ENCODE measurements around the gene RAMP2. TPM values are rescaled to one million over a fixed set of nuclear protein-coding genes. Genes with fewer than 3 reads are reported as not detected.

The RAMP2 gene
- total RNA-seq, 4 donors from 2014 or later, result 18.6 to 55.3 (median 25.7) TPM

DNA sequence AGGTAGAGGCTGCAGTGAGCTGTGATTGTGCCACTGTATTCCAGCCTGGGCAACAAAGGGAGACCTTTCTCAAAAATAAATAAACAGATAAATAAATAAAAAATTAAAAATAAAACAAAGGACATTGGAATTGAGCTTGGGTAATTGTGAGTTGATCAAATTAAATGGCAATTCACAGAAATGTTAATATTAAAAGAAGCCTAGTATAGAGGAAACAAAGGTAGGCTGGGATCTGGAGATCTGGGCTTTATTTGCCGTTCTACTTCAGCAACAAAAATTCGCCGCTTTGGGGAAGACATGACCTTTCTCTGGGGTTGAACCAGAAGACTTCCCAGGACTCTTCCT, 11.9 kb downstream of the RAMP2 start:
- Histone ChIP-seq H3K4me3 (replicated peaks in 1 of 3) (peak overlapping the region in 2 of 3 donors; percentile 75 to 96), H3K27ac (peak overlapping the region in 2 of 3 donors; percentile 60 to 66), H3K36me3 (peaks cover 13 to 18% of the 10 kb centered on the region in 2 donors), H3K9me3 (no peaks in the 10 kb centered on the region), H3K27me3 (no peaks in the 10 kb centered on the region), H3K4me1 (peaks cover 9 to 10% of the 10 kb centered on the region in 2 donors)
- TF ChIP-seq, protein P1, sequence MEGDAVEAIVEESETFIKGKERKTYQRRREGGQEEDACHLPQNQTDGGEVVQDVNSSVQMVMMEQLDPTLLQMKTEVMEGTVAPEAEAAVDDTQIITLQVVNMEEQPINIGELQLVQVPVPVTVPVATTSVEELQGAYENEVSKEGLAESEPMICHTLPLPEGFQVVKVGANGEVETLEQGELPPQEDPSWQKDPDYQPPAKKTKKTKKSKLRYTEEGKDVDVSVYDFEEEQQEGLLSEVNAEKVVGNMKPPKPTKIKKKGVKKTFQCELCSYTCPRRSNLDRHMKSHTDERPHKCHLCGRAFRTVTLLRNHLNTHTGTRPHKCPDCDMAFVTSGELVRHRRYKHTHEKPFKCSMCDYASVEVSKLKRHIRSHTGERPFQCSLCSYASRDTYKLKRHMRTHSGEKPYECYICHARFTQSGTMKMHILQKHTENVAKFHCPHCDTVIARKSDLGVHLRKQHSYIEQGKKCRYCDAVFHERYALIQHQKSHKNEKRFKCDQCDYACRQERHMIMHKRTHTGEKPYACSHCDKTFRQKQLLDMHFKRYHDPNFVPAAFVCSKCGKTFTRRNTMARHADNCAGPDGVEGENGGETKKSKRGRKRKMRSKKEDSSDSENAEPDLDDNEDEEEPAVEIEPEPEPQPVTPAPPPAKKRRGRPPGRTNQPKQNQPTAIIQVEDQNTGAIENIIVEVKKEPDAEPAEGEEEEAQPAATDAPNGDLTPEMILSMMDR (IDR thresholded peaks at IDR 0.05), result no peak
- no peak for TF ChIP-seq POLR2A (IDR thresholded peaks at IDR 0.05)
- 8 to 17% methylated on average over 3 of the region's 3 CpGs for WGBS, 2 donors
- no peak for DNase-seq
- intact Hi-C loops (cut with DNase I), result no loop called here

DNA sequence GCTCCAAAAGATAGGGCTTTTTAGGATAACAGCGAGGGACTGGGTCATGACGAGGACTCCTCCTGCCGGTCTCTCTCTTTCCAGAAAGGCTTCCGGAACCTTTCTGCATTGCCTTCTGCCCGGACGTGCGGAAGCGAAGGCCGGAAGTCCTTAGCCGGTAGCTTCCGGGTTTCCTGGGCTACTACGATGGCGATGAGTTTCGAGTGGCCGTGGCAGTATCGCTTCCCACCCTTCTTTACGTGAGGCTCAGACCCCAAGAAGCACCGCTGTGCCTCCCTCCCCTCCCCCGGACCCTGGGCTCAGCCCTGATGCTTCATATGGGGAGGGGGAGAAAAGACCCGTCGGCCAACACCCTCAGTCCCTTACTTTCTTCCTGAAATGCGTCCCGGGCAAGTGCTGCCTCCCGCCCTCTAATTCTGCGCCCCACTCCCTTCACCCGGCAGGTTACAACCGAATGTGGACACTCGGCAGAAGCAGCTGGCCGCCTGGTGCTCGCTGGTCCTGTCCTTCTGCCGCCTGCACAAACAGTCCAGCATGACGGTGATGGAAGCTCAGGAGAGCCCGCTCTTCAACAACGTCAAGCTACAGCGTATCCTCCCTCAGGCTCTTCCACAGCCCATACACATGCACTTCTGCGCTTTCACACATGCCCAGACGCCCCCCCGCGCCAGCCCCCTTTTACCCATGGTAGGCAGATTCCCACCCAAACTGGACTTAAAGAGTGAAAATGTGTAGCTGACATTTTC, 12.4 kb downstream of the RAMP2 start, which contains the start of gene VPS25:
VPS25 (plus strand) TSS at position 160 of the 746 bp plus-strand sequence; CDS start at position 187, 27 bp downstream.
- Histone ChIP-seq H3K27me3 (no peaks in the 10 kb centered on the region), H3K4me3 (replicated peaks in 1 of 3) (peak within 1 kb of the TSS; percentile 23 to 96 (median 75)), H3K4me1 (peaks cover 9 to 10% of the 10 kb centered on the region in 2 donors), H3K36me3 (peaks cover 19% of the 10 kb centered on the region in 2 donors), H3K27ac (peak within 1 kb of the TSS; percentile 38 to 66 (median 60)), H3K9me3 (no peaks in the 10 kb centered on the region)
- TF ChIP-seq, protein P1 (IDR thresholded peaks at IDR 0.05), result peak in 1 of 6 experiments; percentile 5
- peak in 1 of 2 donors; percentile 52 for TF ChIP-seq POLR2A (IDR thresholded peaks at IDR 0.05)
- peak; percentile 70 to 76 for DNase-seq
- intact Hi-C loops (cut with DNase I), result no loop called here
- WGBS, 2 donors, result 1 to 2% methylated on average over 20 to 24 of the region's 39 CpGs

GRCh38 chr17:42774066-42774745, 13.2 kb downstream of the RAMP2 start:
- intact Hi-C loops (cut with DNase I), result no loop called here
- peak overlapping the region in 2 of 3 donors; percentile 23 to 75 for H3K4me3 ChIP-seq (replicated peaks in 1 of 3)
- H3K4me1 ChIP-seq, result peaks cover 9 to 10% of the 10 kb centered on the region in 2 donors
- no peak for DNase-seq
- peaks cover 26% of the 10 kb centered on the region in 2 donors for H3K36me3 ChIP-seq
- peak overlapping the region in 1 of 3 donors; percentile 66 for H3K27ac ChIP-seq
- no peaks in the 10 kb centered on the region for H3K27me3 ChIP-seq
- TF ChIP-seq, protein P1 (IDR thresholded peaks at IDR 0.05), result no peak
- no peak for TF ChIP-seq POLR2A (IDR thresholded peaks at IDR 0.05)
- no peaks in the 10 kb centered on the region for H3K9me3 ChIP-seq
- WGBS, 2 donors, result 69 to 73% methylated on average over 3 of the region's 3 CpGs

- H3K36me3 ChIP-seq, result peaks cover 27 to 30% of the 10 kb centered on the region in 2 donors
- intact Hi-C loops (cut with DNase I), result no loop called here
These were observed 14.6 kb downstream of the RAMP2 start for GRCh38 chr17:42775534-42776098.

More at GRCh38 chr17:42775534-42776098, 14.6 kb downstream of the RAMP2 start:
- Histone ChIP-seq H3K4me1 (peaks cover 10 to 15% of the 10 kb centered on the region in 2 donors), H3K27me3 (peaks cover 2% of the 10 kb centered on the region), H3K9me3 (no peaks in the 10 kb centered on the region), H3K4me3 (replicated peaks in 1 of 3) (no peak overlapping the region), H3K27ac (no peak overlapping the region)
- TF ChIP-seq, protein P1 (IDR thresholded peaks at IDR 0.05), result no peak
- no peak for TF ChIP-seq POLR2A (IDR thresholded peaks at IDR 0.05)
- WGBS, 2 donors, result 79 to 80% methylated on average over 3 of the region's 3 CpGs
- no peak for DNase-seq

Data from thyroid gland (tissue), 4 donors.